HG03103 (cell line): ENCODE measurements around the gene FDX2.

ENCODE experiments used
- ATAC-seq: cut with Tn5 transposase; IDR thresholded peaks from one replicate; pipeline ENCODE4 v1.9.1; 2021; ENCODE audit warnings: low read depth; ENCODE audit not compliant: unreplicated experiment

Gene FDX2

GRCh38 chr19:10333758-10334587 lies 18.2 kb upstream of the FDX2 start:
- ATAC-seq, result no peak

DNA sequence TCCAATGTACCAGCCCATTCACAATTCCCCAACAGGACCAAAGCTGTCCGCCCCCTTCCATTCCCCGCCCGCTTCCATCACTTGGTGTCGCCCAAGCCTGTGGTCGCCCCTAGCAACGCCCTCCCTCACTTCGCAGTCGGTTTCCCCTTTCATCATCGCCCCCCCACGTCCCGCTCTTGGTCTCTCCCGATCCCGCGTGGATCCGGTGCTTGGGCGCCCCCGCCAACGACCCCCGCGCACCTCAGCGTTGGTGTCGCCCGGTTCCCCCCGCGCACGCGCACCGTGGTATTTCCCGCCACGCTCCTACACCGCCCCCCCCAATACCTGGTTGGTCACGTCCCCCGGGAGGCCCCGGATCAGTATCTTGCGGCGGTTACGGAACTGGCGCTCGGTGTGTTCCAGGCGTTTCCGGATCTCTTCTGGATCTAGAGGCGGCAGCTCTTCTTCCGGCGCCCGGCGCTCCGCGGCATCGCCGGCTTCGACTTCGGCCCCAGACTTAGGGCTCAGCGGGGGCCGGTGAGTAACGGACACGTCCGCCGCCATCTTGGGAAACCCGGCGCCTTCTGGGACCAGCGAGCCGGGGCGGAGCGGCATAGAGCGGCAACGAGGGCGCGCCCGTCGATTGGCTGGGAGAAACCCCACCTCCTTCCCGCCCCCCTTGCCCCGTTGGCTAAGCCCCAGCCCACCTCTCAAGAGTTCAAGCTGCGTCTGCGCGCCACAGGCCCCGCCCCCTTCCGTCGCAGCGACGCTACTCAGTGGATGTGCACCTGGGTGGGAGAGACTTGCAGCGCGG lies 17.3 kb upstream of the FDX2 start, which contains the start of gene RAVER1:
Gene RAVER1, minus strand, starts transcription at position 565 of the 793 bp plus-strand sequence. Its CDS starts 22 bp downstream, at position 543.
- ATAC-seq, result peak; percentile 84

- no peak for ATAC-seq
These were observed 16.5 kb upstream of the FDX2 start for GRCh38 chr19:10332158-10332964.

DNA sequence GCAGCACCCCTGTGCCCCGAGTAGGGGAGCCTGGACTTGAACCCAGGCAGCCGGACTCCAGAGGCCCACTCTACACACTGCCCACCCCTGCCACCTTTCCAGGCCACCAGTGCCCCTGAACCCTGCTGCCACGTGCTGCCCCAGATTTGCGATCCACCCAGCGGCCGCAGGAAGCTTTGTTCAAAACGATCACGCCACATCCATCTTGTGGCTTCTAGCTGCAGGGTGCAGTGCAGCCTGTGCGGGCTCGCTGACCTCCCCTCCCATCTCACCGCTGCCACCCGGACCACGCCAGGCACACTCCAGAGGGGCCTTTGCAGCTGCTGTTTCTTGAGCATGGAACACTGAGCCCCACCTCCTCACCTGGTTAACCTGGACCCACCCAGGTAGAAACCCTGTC lies 13.7 kb upstream of the FDX2 start:
- ATAC-seq, result no peak

GRCh38 chr19:10328558-10329429 lies 13.0 kb upstream of the FDX2 start:
- ATAC-seq, result no peak

DNA sequence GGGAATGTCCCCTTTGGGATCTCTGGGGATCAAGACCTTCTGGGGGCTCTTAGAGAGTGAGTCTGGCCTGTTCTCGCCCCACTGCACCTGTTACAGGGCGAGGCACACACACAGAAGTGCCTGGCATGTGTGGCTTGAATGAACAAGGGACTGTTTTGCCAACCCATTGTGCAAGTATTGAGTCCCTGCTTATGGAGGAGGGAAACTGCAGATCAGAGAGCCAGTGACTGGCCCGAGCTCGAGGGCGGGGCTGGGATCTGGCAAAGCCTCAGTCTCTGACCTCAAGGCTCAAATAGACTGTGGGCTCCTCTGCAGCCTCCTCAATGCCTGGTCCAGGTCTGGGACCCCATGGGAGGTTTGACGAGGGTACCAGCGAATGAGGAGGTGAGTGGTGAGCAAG lies 12.0 kb upstream of the FDX2 start:
- ATAC-seq, result no peak

GRCh38 chr19:10325732-10326131 lies 9.9 kb upstream of the FDX2 start:
- no peak for ATAC-seq

DNA sequence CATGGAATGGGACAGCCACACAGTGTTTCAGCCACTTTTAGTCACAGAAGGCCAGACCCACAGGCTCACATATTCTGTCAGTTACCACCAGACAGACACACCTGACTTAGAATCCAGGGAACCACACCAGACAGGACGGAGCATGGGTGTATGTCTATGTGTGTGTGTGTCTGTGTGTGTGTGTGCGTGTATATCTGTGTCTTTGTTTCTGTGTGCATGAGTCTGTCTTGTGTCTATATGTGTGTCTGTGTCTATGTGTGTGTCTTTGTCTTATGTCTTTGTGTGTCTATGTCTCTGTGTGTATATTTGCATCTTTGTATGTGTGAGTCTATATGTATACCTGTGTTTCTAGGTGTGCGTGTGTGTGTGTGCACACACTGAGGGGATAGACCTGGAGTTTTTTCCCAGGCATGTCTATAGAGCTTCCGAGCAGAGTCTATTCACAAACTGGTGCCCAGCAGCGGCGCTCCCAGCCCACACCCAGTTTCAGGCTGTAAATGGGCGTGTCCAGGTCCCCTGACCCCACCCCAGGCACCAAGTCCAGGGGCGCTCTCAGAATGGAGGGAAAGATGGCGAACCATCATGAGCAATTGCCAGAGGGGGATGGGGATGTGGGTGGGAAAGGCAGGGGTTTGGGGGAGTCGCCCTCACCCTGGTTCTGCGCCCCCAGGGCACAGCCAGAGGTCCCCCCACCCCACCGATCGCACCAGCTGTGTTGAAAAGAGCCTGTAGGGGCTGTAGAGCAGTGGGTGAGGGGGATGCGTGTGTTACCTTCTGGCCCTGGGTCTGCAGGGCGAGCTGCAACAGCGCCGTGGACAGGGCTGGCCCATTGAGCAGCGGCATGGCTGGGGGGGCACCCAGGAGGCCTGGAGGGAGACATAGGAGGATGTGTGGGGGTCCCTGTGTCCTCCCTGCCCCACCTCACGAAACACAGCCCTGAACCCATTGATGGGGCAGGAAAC lies 6.3 kb upstream of the FDX2 start:
- ATAC-seq, result no peak

DNA sequence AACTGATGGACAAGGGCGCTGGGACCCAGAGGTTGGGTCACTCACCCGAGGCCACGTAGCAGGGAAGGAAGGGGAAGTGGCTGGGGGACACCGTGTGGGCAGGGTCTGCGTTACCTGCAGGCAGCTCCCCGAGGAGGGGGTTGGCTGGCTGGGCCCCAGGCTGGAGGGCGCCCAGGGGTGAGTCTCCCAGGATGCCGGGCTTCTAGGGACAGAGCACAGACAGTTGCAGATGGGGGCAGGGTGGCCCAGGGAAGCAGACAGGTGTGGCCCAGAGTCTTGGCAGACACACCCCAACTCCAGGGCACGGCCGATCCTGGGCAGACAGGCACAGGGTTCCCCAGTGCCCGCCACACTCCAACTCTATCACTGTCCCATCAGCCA lies 5.6 kb upstream of the FDX2 start:
- ATAC-seq, result no peak

DNA sequence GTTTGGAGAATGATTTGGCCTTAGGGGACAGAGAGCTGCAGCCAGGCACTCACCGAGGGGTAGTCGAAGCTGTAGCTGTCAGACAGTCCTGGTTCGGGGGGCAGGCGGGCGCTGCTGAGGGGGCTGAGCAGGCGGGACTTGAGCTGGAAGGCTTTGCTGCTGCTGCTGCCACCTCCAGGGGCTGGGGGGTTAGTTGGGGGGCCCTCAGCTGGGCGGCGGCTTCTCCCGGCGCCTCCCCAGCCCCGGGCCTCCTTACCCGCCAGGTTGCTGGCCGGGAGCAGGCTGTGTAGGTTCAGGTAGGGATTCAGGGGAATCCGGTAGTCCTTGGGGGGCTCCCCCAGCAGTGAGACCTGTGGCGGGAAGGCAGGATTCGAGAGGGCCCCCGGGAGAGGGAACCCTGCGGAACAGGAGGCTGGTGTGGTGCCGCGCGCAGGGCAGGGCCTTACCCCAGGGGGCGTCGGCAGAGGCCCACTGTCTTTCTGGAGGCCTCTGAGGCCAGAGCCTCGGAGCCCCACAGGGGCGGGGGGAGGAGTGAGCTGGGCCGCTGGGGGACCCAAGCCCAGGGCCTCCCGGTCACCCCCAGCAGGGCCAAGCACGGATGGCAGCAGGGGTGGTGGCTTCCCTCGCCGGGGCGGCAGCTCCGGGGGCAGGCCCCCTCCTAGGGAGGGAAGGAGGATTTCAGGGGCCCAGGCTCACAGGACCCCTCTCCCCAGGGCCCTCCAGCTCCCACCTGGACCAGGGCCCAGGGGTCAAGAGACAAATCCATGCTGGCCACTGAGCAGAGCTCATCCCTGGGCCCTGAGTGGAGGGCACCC lies 5.0 kb upstream of the FDX2 start:
- no peak for ATAC-seq

- no peak for ATAC-seq
These were observed 3.2 kb upstream of the FDX2 start for GRCh38 chr19:10318807-10319682.

DNA sequence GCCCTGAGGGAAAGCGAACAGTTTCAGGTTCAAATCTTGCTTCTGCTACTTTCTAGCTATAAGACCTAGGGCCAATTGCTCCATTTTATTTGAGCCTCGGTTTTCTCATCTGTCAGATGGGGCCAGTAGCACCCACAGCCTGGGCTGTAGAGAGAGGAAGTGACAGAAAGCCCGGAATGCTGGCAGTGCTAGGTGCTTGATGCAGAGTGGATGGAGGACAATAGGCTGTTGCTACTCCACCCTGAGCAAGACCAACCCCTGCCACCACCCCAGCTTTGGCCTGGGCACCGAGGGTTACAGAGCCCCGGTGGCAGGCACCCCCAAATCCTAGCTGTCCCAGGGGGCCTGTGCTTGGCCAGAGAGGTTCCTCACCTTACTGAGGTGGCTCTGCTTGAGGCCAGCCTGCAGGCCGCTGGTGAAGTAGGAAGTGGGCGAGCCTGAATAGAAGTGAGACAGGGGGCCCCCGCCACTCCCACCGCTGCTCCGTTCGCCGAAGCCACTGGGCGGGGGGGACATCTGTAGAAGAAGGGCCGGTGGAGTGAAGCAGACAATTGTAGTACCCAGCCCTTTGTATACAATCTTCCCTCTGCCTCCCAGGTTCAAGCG lies 2.1 kb upstream of the FDX2 start:
- no peak for ATAC-seq

- no peak for ATAC-seq
These were observed 1.4 kb upstream of the FDX2 start for GRCh38 chr19:10317045-10317856.

DNA sequence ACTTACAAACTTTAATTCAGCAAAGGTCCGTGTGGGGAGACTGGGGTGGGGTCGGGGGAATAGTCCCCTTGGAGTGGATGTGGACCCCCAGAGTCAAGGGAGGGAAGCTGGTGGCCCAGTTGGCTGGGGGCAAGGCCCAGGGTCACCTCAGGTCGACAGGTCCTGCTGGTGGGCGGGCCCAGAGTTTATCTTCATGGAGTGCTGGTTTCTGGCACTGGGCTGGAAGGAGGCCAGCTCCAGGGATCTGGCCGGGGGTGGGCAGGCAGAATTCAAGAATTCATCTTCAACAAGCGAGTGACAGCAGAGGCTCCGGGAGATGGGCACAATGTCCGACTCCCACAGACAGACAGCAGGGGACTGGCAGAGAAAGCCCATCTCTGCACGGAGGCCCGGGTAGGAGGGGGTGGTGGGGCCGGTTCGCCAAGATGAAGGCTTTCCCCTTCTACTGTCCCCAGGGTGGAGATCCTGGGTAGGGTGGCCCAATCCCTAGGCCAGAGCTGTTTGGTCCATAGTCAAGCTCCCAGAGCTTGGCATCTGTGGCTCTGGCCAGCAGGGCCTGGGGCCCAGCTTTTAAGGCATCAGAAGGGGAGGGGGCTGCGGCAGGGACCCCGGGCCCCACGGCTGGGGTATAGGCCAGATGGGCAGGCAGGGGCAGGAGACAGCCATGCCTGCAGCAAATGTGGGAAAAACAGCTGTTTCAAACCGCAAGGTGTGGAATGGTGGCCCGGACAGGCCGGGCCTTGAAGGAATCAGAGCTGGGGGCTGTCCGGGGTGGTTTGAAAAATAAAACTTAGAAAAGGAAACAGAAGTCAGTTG lies 622 bp upstream of the FDX2 start:
- no peak for ATAC-seq

DNA sequence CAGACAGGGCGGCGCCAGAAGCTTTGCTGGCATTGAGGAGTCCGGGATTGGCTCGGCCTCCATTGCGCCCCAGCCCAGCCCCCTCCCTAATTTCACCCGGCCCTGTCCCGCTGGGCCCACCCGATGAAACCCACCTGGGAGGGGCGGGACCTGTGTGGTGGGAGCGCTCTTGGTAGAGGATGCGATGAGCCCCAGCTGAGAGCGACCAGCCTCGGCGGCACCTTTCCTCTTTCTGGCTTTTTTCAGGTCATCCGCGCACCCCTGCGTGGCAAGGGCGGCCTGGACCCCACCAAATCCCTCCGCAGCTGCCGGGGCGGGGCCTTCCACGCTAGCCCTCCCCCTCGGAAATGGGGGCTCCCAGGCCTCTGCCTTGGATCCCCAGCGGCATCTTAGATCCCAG lies 6.4 kb downstream of the FDX2 start, which contains the start of gene ZGLP1:
Gene ZGLP1, minus strand, starts transcription at position 393 of the 400 bp plus-strand sequence.
- no peak for ATAC-seq
